Omental fat pad (tissue), 4 donors: ENCODE results near the gene TNFRSF12A. TPM values are rescaled to one million over a fixed set of nuclear protein-coding genes. Genes with fewer than 3 reads are reported as not detected.

Experiments used
- ATAC-seq: fragments of 150-250 bp; one replicate; pipeline ENCODE4 v1.9.1; 2016; ENCODE audit warnings: mild to moderate bottlenecking, moderate library complexity; ENCODE audit not compliant: low FRiP score
- DNase-seq: peaks from one replicate; pipeline ENCODE4 v3.0.0-alpha.2; 2019; ENCODE audit warnings: low spot score
- CTCF ChIP-seq, 3 donors: fragments of 450-650 bp; IDR thresholded peaks; one replicate each; pipeline ENCODE4 v1.5.1; 2016 to 2017; ENCODE audit warnings: antibody characterized with exemption in 3 of 3, mild to moderate bottlenecking in 3 of 3, moderate library complexity in 2 of 3
- total RNA-seq, 4 donors: library from RNA; depleted of rRNA; stranded (reverse); fragments of >200 nt; gene quantifications; one replicate each; pipeline ENCODE4 v1.1.0, GENCODE V29; 2016

Gene TNFRSF12A
- total RNA-seq, 4 donors from 2014 or later: 9.0 to 465 (median 94.3) TPM

DNA sequence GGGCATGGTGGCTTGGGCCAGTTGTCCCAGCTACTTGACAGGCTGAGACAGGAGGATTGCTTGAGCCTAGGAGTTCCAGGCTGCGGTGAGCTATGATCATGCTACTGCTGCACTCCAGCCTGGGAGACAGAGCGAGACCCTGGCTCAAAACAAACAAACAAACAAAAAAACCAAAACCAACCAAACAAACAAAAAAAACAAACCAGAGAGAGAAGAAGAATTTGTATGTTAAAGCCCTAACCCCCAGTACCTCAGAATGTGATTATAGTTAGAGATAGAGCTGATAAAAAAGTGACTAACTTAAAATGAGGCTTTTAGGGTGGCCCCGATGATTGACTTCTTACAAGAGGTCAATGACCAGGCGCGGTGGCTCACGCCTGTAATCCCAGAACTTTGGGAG, 24.5 kb downstream of the TNFRSF12A start:
- no peak for ATAC-seq
- no peak for TF ChIP-seq CTCF (IDR thresholded peaks at IDR 0.05)
- no peak for DNase-seq

DNA sequence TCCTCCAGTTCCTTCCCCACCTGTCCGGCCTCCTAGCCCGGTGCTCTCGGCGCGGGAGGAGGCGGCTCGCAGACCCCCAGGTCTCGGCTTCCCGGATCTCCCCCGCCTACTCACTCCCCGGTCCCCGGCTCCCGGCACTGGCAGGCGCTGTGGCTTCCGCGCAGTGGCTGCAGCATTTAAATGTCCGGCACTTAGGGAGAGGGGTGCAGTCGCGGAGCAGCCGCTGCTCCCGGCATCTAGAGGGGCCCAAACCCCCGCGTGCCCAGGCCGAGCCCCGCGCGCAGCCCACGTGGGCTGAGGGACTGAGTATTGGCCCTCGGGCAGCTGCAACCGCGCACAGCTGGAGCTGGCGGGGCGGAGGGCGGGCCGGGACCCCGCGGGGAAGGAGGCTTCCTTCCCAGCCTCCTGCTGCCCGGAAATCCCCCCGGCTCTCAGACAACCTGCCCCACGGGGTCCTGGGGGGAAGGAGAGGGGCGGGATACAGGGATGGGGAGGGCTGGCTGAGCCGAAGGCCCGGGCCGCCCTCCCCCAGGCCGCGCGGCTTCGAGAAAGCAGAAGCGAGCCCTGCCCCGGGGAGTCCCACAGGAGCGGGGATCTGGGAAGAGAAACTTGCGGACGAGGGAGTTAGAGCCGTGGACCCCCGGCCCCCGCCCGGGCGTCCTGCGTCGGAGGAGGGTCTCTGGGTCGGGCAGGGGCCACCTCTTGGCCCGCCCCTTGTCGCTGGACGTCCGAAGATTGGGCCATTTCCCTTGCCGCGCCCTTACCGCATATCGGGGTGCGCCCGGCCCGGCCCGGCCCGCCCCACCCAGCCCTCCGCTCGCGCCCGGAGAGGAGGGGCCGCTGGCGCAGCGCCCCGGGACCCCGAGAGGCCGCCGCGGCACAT, 25.8 kb downstream of the TNFRSF12A start, which contains the start of gene MMP25:
TSS of gene MMP25 (plus strand) at position 804 of the 883 bp plus-strand sequence. CDS start 357 bp downstream, outside the sequence.
- TF ChIP-seq CTCF (IDR thresholded peaks at IDR 0.05): no peak
- no peak for DNase-seq
- no peak for ATAC-seq

DNA sequence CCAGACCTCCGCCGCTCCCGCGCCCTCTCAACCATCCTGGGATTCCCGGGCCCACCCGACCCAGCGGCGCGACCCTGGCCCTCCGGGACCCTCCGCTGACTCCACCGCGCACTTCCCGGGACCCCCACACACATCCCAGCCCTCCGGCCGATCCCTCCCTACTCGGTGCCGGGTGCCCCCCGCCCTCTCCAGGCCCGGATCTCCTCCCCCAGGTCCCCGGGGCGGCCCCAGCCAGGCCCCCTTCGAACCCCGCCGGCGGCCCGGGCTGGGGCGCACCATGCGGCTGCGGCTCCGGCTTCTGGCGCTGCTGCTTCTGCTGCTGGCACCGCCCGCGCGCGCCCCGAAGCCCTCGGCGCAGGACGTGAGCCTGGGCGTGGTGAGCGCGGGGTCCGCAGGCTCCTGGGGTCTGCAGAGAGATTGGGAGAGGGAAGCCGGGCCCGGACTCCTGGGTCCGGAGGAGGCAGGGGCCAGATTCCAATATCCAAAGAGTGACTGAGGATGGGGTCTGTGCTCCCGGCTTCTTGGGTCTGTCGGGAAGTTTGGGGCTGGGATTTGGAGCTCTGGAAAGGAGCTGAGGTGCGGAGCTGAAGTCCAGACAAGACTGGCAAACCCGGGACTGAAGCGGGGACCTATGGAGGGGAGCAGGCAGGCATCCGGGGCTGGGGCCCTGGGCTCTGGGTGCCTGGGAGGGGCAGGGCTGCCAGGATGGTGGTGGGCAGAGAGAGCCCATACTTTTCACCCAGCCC, 26.6 kb downstream of the TNFRSF12A start:
- DNase-seq (no peak), ATAC-seq (no peak)
- TF ChIP-seq CTCF (IDR thresholded peaks at IDR 0.05): no peak

DNA sequence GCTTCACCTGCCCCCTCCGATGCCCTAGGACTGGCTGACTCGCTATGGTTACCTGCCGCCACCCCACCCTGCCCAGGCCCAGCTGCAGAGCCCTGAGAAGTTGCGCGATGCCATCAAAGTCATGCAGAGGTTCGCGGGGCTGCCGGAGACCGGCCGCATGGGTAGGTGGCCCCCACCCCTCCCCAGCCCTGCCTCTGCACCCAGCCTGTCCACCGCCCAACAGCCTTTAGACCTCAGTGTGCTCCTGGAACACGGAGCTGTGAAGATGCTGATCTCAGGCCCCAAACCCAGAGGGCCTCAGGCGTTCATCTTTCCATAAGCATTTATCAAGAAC, 27.2 kb downstream of the TNFRSF12A start:
- ATAC-seq: no peak
- no peak for DNase-seq
- no peak for TF ChIP-seq CTCF (IDR thresholded peaks at IDR 0.05)

- TF ChIP-seq CTCF (IDR thresholded peaks at IDR 0.05): no peak
- ATAC-seq: no peak
- DNase-seq: no peak
These were observed 29.8 kb downstream of the TNFRSF12A start for GRCh38 chr16:3049921-3050481.

GRCh38 chr16:3050487-3050886, 30.3 kb downstream of the TNFRSF12A start:
- TF ChIP-seq CTCF (IDR thresholded peaks at IDR 0.05): no peak
- DNase-seq (no peak), ATAC-seq (no peak)
